Testis (tissue), 3 donors: ENCODE results near the gene SEZ6. TPM values are rescaled to one million over a fixed set of nuclear protein-coding genes. Genes with fewer than 3 reads are reported as not detected.

ENCODE experiments used
- DNase-seq: peaks from one replicate; pipeline ENCODE4 v3.0.0-alpha.2; 2019
- H3K27ac ChIP-seq, 2 donors: fragments of 200-600 bp; sonication (generic); one replicate each; pipeline ENCODE4 v1.5.1; 2019
- H3K27me3 ChIP-seq: fragments of 200-600 bp; sonication (generic); one replicate; pipeline ENCODE4 v1.5.1; 2019
- H3K36me3 ChIP-seq: fragments of 200-600 bp; sonication (generic); one replicate; pipeline ENCODE4 v1.5.1; 2017; ENCODE audit warnings: low read depth; ENCODE audit errors: missing control alignments
- H3K4me1 ChIP-seq: fragments of 200-600 bp; sonication (generic); one replicate; pipeline ENCODE4 v1.5.1; 2019
- H3K4me3 ChIP-seq, 2 donors: fragments of 200-600 bp; sonication (generic); one replicate each; pipeline ENCODE4 v1.5.1; 2017 to 2019
- H3K9me3 ChIP-seq: fragments of 200-600 bp; sonication (generic); one replicate; pipeline ENCODE4 v1.5.1; 2017
- POLR2A ChIP-seq: fragments of 450-650 bp; IDR thresholded peaks from one replicate; pipeline ENCODE4 v1.6.1; 2017; ENCODE audit warnings: antibody characterized with exemption, mild to moderate bottlenecking, moderate library complexity
- WGBS, 2 donors: methylation state at CpG; one replicate each; pipeline ENCODE4 v1.1.5; 2018; 5-methylcytosine and 5-hydroxymethylcytosine counted together
- intact Hi-C: fragments of 100-400 bp; cut with DNase I; formaldehyde crosslinking; loops from one replicate; pipeline ENCODE4 v1.15.1; 2023; ENCODE audit warnings: low total_unique reads
- polyA plus RNA-seq: library from polyadenylated mRNA; stranded (reverse); fragments of 350-450 nt; fragmentation: Illumina TruSeq; extraction: RNeasy Lipid Tissue Mini Kit (QIAGEN cat#74804); gene quantifications from one replicate; pipeline ENCODE4 v1.2.3, GENCODE V29; 2014; ENCODE audit warnings: low read depth, low replicate concordance; ENCODE audit not compliant: insufficient read depth
- total RNA-seq, 2 donors: library from RNA; depleted of rRNA; stranded (reverse); fragments of >200 nt; gene quantifications; one replicate each; pipeline ENCODE4 v1.2.3, GENCODE V29; 2016
- TF ChIP-seq, protein P1 (sequence below), 3 experiments: fragments of 450-650 bp in 2 of 3; fragments of 200-600 bp in 1 of 3; sonication (generic) in 1 of 3; IDR thresholded peaks; one replicate each; pipeline ENCODE4 v1.5.1; 2016 to 2019; ENCODE audit warnings: antibody characterized with exemption in 3 of 3, mild to moderate bottlenecking in 2 of 3, moderate library complexity in 1 of 3

The SEZ6 gene
- total and polyA plus RNA-seq, 3 donors from 2014 or later = 0.53 to 2.1 (median 0.79) TPM

DNA sequence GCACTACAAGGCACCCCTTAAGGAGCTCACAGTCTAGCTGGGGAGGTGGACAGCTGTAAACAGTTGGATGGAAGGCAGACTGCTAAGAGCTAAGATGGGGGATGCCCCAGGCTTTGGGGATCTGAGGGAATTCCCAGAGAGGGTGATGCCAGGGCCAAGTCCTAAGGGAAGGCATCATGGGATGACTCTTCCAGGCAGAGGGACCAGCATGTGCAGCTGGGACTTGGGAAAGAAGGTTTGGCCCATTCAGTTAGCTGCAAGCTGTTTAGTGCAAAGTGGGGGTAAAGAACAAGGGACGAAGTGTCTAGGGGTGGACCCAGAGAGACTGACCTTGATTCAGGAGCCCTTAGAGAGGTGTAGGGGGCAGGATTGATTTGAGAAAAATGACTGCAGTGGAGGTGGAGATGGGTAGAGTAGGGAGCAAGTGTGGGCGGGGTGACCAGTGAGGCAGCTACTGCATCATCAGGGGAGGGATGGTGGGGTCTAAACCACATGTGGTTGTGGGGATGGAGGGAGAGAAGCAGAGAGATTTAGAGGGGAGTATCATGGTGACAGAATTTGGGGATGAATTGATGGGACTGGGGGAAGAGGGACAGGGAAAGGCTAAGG is 27.4 kb downstream of the SEZ6 start:
- no peak for DNase-seq
- 87 to 88% methylated on average over 2 of the region's 2 CpGs for WGBS, 2 donors
- no peaks in the 10 kb centered on the region for H3K36me3 ChIP-seq
- H3K9me3 ChIP-seq = no peaks in the 10 kb centered on the region
- H3K27me3 ChIP-seq = no peaks in the 10 kb centered on the region
- H3K4me1 ChIP-seq = peaks cover 4% of the 10 kb centered on the region
- intact Hi-C loops = no loop called here
- H3K27ac ChIP-seq = no peak overlapping the region
- no peak for TF ChIP-seq POLR2A
- TF ChIP-seq, protein P1, sequence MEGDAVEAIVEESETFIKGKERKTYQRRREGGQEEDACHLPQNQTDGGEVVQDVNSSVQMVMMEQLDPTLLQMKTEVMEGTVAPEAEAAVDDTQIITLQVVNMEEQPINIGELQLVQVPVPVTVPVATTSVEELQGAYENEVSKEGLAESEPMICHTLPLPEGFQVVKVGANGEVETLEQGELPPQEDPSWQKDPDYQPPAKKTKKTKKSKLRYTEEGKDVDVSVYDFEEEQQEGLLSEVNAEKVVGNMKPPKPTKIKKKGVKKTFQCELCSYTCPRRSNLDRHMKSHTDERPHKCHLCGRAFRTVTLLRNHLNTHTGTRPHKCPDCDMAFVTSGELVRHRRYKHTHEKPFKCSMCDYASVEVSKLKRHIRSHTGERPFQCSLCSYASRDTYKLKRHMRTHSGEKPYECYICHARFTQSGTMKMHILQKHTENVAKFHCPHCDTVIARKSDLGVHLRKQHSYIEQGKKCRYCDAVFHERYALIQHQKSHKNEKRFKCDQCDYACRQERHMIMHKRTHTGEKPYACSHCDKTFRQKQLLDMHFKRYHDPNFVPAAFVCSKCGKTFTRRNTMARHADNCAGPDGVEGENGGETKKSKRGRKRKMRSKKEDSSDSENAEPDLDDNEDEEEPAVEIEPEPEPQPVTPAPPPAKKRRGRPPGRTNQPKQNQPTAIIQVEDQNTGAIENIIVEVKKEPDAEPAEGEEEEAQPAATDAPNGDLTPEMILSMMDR (IDR thresholded peaks at IDR 0.05) = no peak
- H3K4me3 ChIP-seq = no peak overlapping the region

DNA sequence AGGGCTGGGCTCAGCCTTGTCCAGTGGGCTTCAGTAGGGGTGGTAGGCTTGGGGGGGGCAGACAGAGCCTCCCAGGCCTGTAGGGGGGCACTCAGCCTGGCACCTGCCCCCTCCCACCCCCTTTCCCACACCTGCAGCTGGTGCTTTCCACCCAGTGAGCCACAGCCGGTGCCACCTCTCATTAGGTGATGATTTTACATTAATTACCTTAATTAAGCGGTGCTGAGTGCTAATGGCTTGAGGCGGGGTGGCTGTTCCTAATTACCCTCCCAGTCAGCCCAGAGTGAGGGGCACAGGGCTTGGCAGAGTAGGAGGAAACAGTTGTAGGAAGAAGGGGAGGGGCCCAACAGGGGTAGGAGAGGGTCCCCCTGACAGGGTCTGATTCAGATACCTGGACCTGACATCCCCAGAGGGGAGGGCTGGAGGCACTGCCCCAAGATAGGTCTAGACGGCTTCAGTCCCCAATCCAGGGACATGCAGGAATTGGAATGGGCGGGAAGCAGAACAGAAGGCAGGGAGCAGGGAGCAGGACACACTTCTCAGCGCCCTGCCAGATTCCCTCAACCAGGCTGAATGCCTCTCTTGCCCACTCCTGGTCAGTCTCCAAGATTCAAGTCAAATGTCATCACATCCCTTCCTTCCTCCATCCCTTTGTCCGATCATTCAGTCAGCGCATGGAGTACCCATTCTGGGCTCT is 28.0 kb downstream of the SEZ6 start:
- WGBS, 2 donors = 81 to 84% methylated on average over 7 to 8 of the region's 8 CpGs
- no peak overlapping the region for H3K4me3 ChIP-seq
- no peaks in the 10 kb centered on the region for H3K9me3 ChIP-seq
- no peak for TF ChIP-seq POLR2A
- TF ChIP-seq, protein P1 (IDR thresholded peaks at IDR 0.05) = no peak
- H3K36me3 ChIP-seq = no peaks in the 10 kb centered on the region
- intact Hi-C loops = no loop called here
- DNase-seq = no peak
- peaks cover 4% of the 10 kb centered on the region for H3K4me1 ChIP-seq
- H3K27ac ChIP-seq = no peak overlapping the region
- H3K27me3 ChIP-seq = no peaks in the 10 kb centered on the region

DNA sequence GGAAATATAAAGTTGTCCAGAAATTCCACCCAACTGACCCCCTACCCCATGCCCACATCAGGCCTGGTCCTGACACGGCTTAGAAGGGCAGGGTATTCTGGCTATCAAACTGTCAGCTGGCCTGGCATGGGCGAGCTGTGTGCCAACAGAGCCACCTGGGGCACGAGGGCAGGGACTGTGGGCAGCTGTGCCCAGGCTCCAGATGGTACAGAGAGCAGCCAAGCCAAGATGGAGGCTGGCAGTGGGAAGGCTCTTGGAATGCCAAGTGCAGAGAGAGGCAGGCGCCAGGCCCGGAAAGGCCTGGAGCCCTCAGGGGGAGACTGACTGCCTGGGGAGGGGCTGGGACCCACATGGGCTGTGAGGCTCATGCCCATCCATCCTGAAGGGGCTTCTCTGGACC is 30.2 kb downstream of the SEZ6 start:
- intact Hi-C loops = no loop called here
- WGBS, 2 donors = 96 to 98% methylated on average over 5 of the region's 5 CpGs
- TF ChIP-seq, protein P1 (IDR thresholded peaks at IDR 0.05) = no peak
- Histone ChIP-seq H3K27me3 (no peaks in the 10 kb centered on the region), H3K9me3 (no peaks in the 10 kb centered on the region), H3K27ac (no peak overlapping the region), H3K36me3 (no peaks in the 10 kb centered on the region), H3K4me3 (no peak overlapping the region), H3K4me1 (peaks cover 4% of the 10 kb centered on the region)
- no peak for DNase-seq

DNA sequence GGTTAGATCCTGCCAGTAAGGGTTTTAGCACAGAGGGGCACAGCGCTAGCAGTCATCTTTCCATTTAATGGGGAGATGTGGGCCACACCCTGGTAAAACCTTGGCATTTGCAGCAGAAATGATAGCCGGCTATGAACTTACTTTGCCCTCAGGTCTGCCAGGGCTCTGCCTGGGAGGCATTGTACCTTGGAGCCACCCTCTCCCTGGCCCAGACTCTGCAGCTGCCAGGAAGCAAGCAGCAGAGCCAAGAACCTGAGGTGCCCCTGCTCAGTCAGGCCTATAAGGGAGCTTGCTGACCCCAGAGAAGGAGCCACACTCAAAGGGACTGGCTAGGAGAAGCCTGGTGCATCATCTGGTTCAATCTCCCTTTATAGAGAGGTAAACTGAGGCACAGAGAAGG is 30.8 kb downstream of the SEZ6 start:
- Histone ChIP-seq H3K27me3 (no peaks in the 10 kb centered on the region), H3K4me1 (peaks cover 4% of the 10 kb centered on the region), H3K4me3 (no peak overlapping the region), H3K36me3 (no peaks in the 10 kb centered on the region), H3K27ac (no peak overlapping the region), H3K9me3 (no peaks in the 10 kb centered on the region)
- WGBS, 2 donors = 88 to 90% methylated on average over 2 of the region's 2 CpGs
- no peak for DNase-seq
- intact Hi-C loops = no loop called here
- TF ChIP-seq POLR2A = no peak
- TF ChIP-seq, protein P1 (IDR thresholded peaks at IDR 0.05) = no peak

DNA sequence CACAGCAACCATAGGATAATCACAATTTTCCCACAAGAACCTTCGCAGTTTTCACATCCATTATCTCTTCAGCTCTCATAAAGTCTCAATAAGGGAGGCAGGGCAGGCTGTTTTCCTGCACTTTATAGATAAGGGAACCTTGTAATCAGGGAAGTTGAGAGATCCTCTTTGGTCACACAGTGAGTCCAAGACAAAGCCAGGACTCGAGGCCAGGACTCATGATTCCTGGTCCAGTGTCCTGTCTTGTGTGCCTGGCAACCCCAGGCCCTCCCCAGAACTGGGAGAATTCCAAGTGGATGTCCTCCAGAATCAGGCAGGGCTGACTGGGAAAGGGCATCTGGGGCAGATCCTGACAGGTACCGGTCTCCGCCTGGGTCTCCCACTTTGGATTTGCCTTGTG is 31.4 kb downstream of the SEZ6 start:
- intact Hi-C loops = no loop called here
- peaks cover 4% of the 10 kb centered on the region for H3K4me1 ChIP-seq
- 82 to 85% methylated on average over 4 of the region's 4 CpGs for WGBS, 2 donors

More for the DNA sequence above, 31.4 kb downstream of the SEZ6 start:
- Histone ChIP-seq H3K4me3 (no peak overlapping the region), H3K36me3 (no peaks in the 10 kb centered on the region), H3K9me3 (no peaks in the 10 kb centered on the region), H3K27me3 (no peaks in the 10 kb centered on the region), H3K27ac (no peak overlapping the region)
- DNase-seq = no peak
- no peak for TF ChIP-seq POLR2A
- TF ChIP-seq, protein P1 (IDR thresholded peaks at IDR 0.05) = no peak
